ENCODE results near the gene MBTPS1.

MBTPS1 gene

GRCh38 chr16:84093120-84093878, 23.4 kb downstream of the MBTPS1 start:
- Mint-ChIP-seq H3K27ac (peak overlapping the region in 1 of 2 donors; percentile 9), H3K27me3 (no peaks in the 10 kb centered on the region), H3K4me1 (peaks cover 20% of the 10 kb centered on the region), H3K4me3 (no peak overlapping the region), H3K9me3 (no peaks in the 10 kb centered on the region)
- DNase-seq: no peak
- ATAC-seq: no peak

- DNase-seq (no peak), ATAC-seq (no peak)
- no peaks in the 10 kb centered on the region for H3K27me3 Mint-ChIP-seq
- H3K4me3 Mint-ChIP-seq: no peak overlapping the region
- H3K27ac Mint-ChIP-seq: no peak overlapping the region
- H3K4me1 Mint-ChIP-seq: peaks cover 39% of the 10 kb centered on the region
- H3K9me3 Mint-ChIP-seq: no peaks in the 10 kb centered on the region
Measured at GRCh38 chr16:84091460-84091859, 25.3 kb downstream of the MBTPS1 start.

GRCh38 chr16:84090211-84090610, 26.5 kb downstream of the MBTPS1 start:
- Mint-ChIP-seq H3K9me3 (no peaks in the 10 kb centered on the region), H3K27me3 (no peaks in the 10 kb centered on the region), H3K4me1 (peaks cover 49% of the 10 kb centered on the region), H3K4me3 (no peak overlapping the region), H3K27ac (no peak overlapping the region)
- ATAC-seq (no peak), DNase-seq (no peak)

GRCh38 chr16:84088695-84089395, 27.9 kb downstream of the MBTPS1 start:
- peak; percentile 48 to 69 for DNase-seq
- peak; percentile 94 for ATAC-seq
- Mint-ChIP-seq H3K27ac (no peak overlapping the region), H3K4me1 (peaks cover 55% of the 10 kb centered on the region), H3K4me3 (peak overlapping the region in 1 of 2 donors; percentile 21), H3K9me3 (no peaks in the 10 kb centered on the region), H3K27me3 (no peaks in the 10 kb centered on the region)

- no peak for DNase-seq
- H3K27ac Mint-ChIP-seq: no peak overlapping the region
- no peaks in the 10 kb centered on the region for H3K9me3 Mint-ChIP-seq
- H3K4me3 Mint-ChIP-seq: peak overlapping the region; percentile 1 to 9
- no peaks in the 10 kb centered on the region for H3K27me3 Mint-ChIP-seq
- H3K4me1 Mint-ChIP-seq: peaks cover 55% of the 10 kb centered on the region
- ATAC-seq: no peak
Measured at GRCh38 chr16:84087466-84088151, 29.1 kb downstream of the MBTPS1 start.

- ATAC-seq (no peak), DNase-seq (no peak)
- Mint-ChIP-seq H3K4me3 (peak overlapping the region in 1 of 2 donors; percentile 9), H3K4me1 (peaks cover 55% of the 10 kb centered on the region), H3K9me3 (no peaks in the 10 kb centered on the region), H3K27ac (no peak overlapping the region), H3K27me3 (no peaks in the 10 kb centered on the region)
Measured at GRCh38 chr16:84087001-84087400, 29.7 kb downstream of the MBTPS1 start.

GRCh38 chr16:84086341-84086740, 30.4 kb downstream of the MBTPS1 start:
- no peak overlapping the region for H3K27ac Mint-ChIP-seq
- H3K4me1 Mint-ChIP-seq: peaks cover 55% of the 10 kb centered on the region
- DNase-seq (no peak), ATAC-seq (no peak)
- no peaks in the 10 kb centered on the region for H3K27me3 Mint-ChIP-seq
- H3K9me3 Mint-ChIP-seq: no peaks in the 10 kb centered on the region
- no peak overlapping the region for H3K4me3 Mint-ChIP-seq

GRCh38 chr16:84085773-84086172, 31.0 kb downstream of the MBTPS1 start:
- no peaks in the 10 kb centered on the region for H3K27me3 Mint-ChIP-seq
- H3K4me3 Mint-ChIP-seq: peak overlapping the region in 1 of 2 donors; percentile 9
- H3K4me1 Mint-ChIP-seq: peaks cover 55% of the 10 kb centered on the region
- no peak for DNase-seq
- H3K27ac Mint-ChIP-seq: no peak overlapping the region
- no peak for ATAC-seq
- no peaks in the 10 kb centered on the region for H3K9me3 Mint-ChIP-seq

- no peak for ATAC-seq
- DNase-seq: no peak
- Mint-ChIP-seq H3K4me1 (peaks cover 53% of the 10 kb centered on the region), H3K4me3 (peak overlapping the region in 1 of 2 donors; percentile 29), H3K27ac (no peak overlapping the region), H3K9me3 (no peaks in the 10 kb centered on the region), H3K27me3 (no peaks in the 10 kb centered on the region)
Measured at GRCh38 chr16:84085271-84085667, 31.5 kb downstream of the MBTPS1 start.

- Mint-ChIP-seq H3K27me3 (no peaks in the 10 kb centered on the region), H3K9me3 (no peaks in the 10 kb centered on the region), H3K4me3 (peak overlapping the region in 1 of 2 donors; percentile 29), H3K4me1 (peaks cover 49% of the 10 kb centered on the region), H3K27ac (no peak overlapping the region)
- ATAC-seq (peak; percentile 81), DNase-seq (peak; percentile 61 to 74)
Measured at GRCh38 chr16:84084570-84085270, 32.0 kb downstream of the MBTPS1 start.

- no peak for ATAC-seq
- H3K27me3 Mint-ChIP-seq: no peaks in the 10 kb centered on the region
- peaks cover 32% of the 10 kb centered on the region for H3K4me1 Mint-ChIP-seq
- no peak overlapping the region for H3K4me3 Mint-ChIP-seq
- H3K27ac Mint-ChIP-seq: peak overlapping the region in 1 of 2 donors; percentile 50
- no peaks in the 10 kb centered on the region for H3K9me3 Mint-ChIP-seq
- DNase-seq: no peak
Measured at GRCh38 chr16:84082835-84083569, 33.7 kb downstream of the MBTPS1 start.

- Mint-ChIP-seq H3K27ac (no peak overlapping the region), H3K27me3 (no peaks in the 10 kb centered on the region), H3K4me3 (no peak overlapping the region), H3K4me1 (peaks cover 28% of the 10 kb centered on the region), H3K9me3 (no peaks in the 10 kb centered on the region)
- ATAC-seq (no peak), DNase-seq (no peak)
Measured at GRCh38 chr16:84082110-84082509, 34.6 kb downstream of the MBTPS1 start.

- Mint-ChIP-seq H3K4me3 (no peak overlapping the region), H3K27ac (peak overlapping the region in 1 of 2 donors; percentile 6), H3K27me3 (no peaks in the 10 kb centered on the region), H3K4me1 (peaks cover 22% of the 10 kb centered on the region), H3K9me3 (no peaks in the 10 kb centered on the region)
- no peak for ATAC-seq
- no peak for DNase-seq
Measured at GRCh38 chr16:84081446-84081989, 35.2 kb downstream of the MBTPS1 start.

- Mint-ChIP-seq H3K4me1 (peaks cover 15% of the 10 kb centered on the region), H3K27ac (peak overlapping the region; percentile 4 to 28), H3K27me3 (no peaks in the 10 kb centered on the region), H3K4me3 (no peak overlapping the region), H3K9me3 (no peaks in the 10 kb centered on the region)
- DNase-seq (no peak), ATAC-seq (no peak)
Measured at GRCh38 chr16:84080813-84081212, 35.9 kb downstream of the MBTPS1 start.
